Activated T-helper 1 cell treated with anti-CD3 and anti-CD28 coated beads, Interleukin-2, amount 50 U/mL, for 16 hours (primary cell): ENCODE measurements around the gene SYT17.

Experiments used
- DNase-seq, 2 donors: peaks; one replicate each; pipeline ENCODE4 v3.0.0-alpha.2; 2020; ENCODE audit warnings: low read depth in 1 of 2, low spot score in 1 of 2

Gene SYT17

GRCh38 chr16:19215705-19216104 is 47.7 kb downstream of the SYT17 start:
- no peak for DNase-seq

- DNase-seq, result no peak
These were observed 50.5 kb downstream of the SYT17 start for GRCh38 chr16:19218581-19218980.

GRCh38 chr16:19219836-19220235 is 51.8 kb downstream of the SYT17 start:
- DNase-seq, result no peak

GRCh38 chr16:19223235-19224170 is 55.5 kb downstream of the SYT17 start:
- DNase-seq, result no peak

GRCh38 chr16:19225651-19226050 is 57.6 kb downstream of the SYT17 start:
- DNase-seq, result no peak

- DNase-seq, result no peak
These were observed 59.6 kb downstream of the SYT17 start for GRCh38 chr16:19227643-19228042.

- no peak for DNase-seq
These were observed 60.0 kb downstream of the SYT17 start for GRCh38 chr16:19228052-19228451.

- DNase-seq, result no peak
These were observed 60.5 kb downstream of the SYT17 start for GRCh38 chr16:19228575-19228974.

- no peak for DNase-seq
These were observed 62.5 kb downstream of the SYT17 start for GRCh38 chr16:19230575-19230974.

- no peak for DNase-seq
These were observed 63.8 kb downstream of the SYT17 start for GRCh38 chr16:19231881-19232280.

GRCh38 chr16:19232988-19233387 is 64.9 kb downstream of the SYT17 start:
- DNase-seq, result no peak

- DNase-seq, result no peak
These were observed 67.4 kb downstream of the SYT17 start for GRCh38 chr16:19235478-19235877.

GRCh38 chr16:19235886-19236285 is 67.8 kb downstream of the SYT17 start:
- no peak for DNase-seq

- DNase-seq, result no peak
These were observed 68.6 kb downstream of the SYT17 start for GRCh38 chr16:19236561-19237209.

GRCh38 chr16:19238406-19238805 is 70.4 kb downstream of the SYT17 start:
- DNase-seq, result no peak

GRCh38 chr16:19239511-19240155 is 71.6 kb downstream of the SYT17 start:
- no peak for DNase-seq

GRCh38 chr16:19240494-19240893 is 72.5 kb downstream of the SYT17 start:
- no peak for DNase-seq

- DNase-seq, result no peak
These were observed 73.5 kb downstream of the SYT17 start for GRCh38 chr16:19241512-19241911.

GRCh38 chr16:19242186-19242585 is 74.1 kb downstream of the SYT17 start:
- no peak for DNase-seq

GRCh38 chr16:19242987-19243575 is 75.0 kb downstream of the SYT17 start:
- no peak for DNase-seq

GRCh38 chr16:19245326-19245925 is 77.4 kb downstream of the SYT17 start:
- no peak for DNase-seq
